Measurements from ENCODE around the gene INSYN1.

Gene INSYN1

GRCh38 chr15:73749533-73749932, 3.6 kb downstream of the INSYN1 start:
- Histone ChIP-seq H3K4me3 (ENCODE audit: insufficient read depth, low read depth, low read length) (no peak overlapping the region), H3K4me1 (ENCODE audit: control insufficient read depth, insufficient read depth, low read length) (peaks cover 54% of the 10 kb centered on the region), H3K36me3 (ENCODE audit: control insufficient read depth, insufficient read depth, low read length) (no peaks in the 10 kb centered on the region), H3K9me3 (ENCODE audit: control insufficient read depth, low read length) (no peaks in the 10 kb centered on the region), H3K27ac (ENCODE audit: insufficient read depth, low read depth, low read length, poor library complexity, severe bottlenecking) (no peak overlapping the region), H3K27me3 (ENCODE audit: control insufficient read depth, insufficient read depth, low read length, poor library complexity, severe bottlenecking) (peaks cover 33% of the 10 kb centered on the region)
- WGBS, 2 experiments, result 91 to 93% methylated on average over 5 of the region's 5 CpGs

GRCh38 chr15:73748730-73749129, 4.4 kb downstream of the INSYN1 start:
- WGBS, 2 experiments, result 63 to 69% methylated on average over 6 of the region's 6 CpGs

GRCh38 chr15:73747847-73748590, 5.1 kb downstream of the INSYN1 start:
- Histone ChIP-seq H3K27me3 (ENCODE audit: control insufficient read depth, insufficient read depth, low read length, poor library complexity, severe bottlenecking) (peaks cover 23% of the 10 kb centered on the region), H3K4me1 (ENCODE audit: control insufficient read depth, insufficient read depth, low read length) (peaks cover 50% of the 10 kb centered on the region), H3K9me3 (ENCODE audit: control insufficient read depth, low read length) (no peaks in the 10 kb centered on the region), H3K4me3 (ENCODE audit: insufficient read depth, low read depth, low read length) (no peak overlapping the region), H3K36me3 (ENCODE audit: control insufficient read depth, insufficient read depth, low read length) (no peaks in the 10 kb centered on the region), H3K27ac (ENCODE audit: insufficient read depth, low read depth, low read length, poor library complexity, severe bottlenecking) (no peak overlapping the region)
- WGBS, 2 experiments, result 84 to 85% methylated on average over 9 to 11 of the region's 11 CpGs

More at GRCh38 chr15:73748730-73749129, 4.4 kb downstream of the INSYN1 start:
- Histone ChIP-seq H3K27ac (ENCODE audit: insufficient read depth, low read depth, low read length, poor library complexity, severe bottlenecking) (no peak overlapping the region), H3K4me1 (ENCODE audit: control insufficient read depth, insufficient read depth, low read length) (peaks cover 52% of the 10 kb centered on the region), H3K4me3 (ENCODE audit: insufficient read depth, low read depth, low read length) (no peak overlapping the region), H3K9me3 (ENCODE audit: control insufficient read depth, low read length) (no peaks in the 10 kb centered on the region), H3K27me3 (ENCODE audit: control insufficient read depth, insufficient read depth, low read length, poor library complexity, severe bottlenecking) (peaks cover 30% of the 10 kb centered on the region), H3K36me3 (ENCODE audit: control insufficient read depth, insufficient read depth, low read length) (no peaks in the 10 kb centered on the region)

GRCh38 chr15:73746883-73747282, 6.3 kb downstream of the INSYN1 start:
- 64 to 66% methylated on average over 7 of the region's 7 CpGs for WGBS, 2 experiments
- H3K36me3 ChIP-seq (ENCODE audit: control insufficient read depth, insufficient read depth, low read length), result no peaks in the 10 kb centered on the region

GRCh38 chr15:73746261-73746660, 6.9 kb downstream of the INSYN1 start:
- no peaks in the 10 kb centered on the region for H3K9me3 ChIP-seq (ENCODE audit: control insufficient read depth, low read length)
- no peaks in the 10 kb centered on the region for H3K36me3 ChIP-seq (ENCODE audit: control insufficient read depth, insufficient read depth, low read length)
- no peak overlapping the region for H3K4me3 ChIP-seq (ENCODE audit: insufficient read depth, low read depth, low read length)
- peaks cover 44% of the 10 kb centered on the region for H3K4me1 ChIP-seq (ENCODE audit: control insufficient read depth, insufficient read depth, low read length)
- 87% methylated on average over 8 of the region's 8 CpGs for WGBS, 2 experiments
- H3K27ac ChIP-seq (ENCODE audit: insufficient read depth, low read depth, low read length, poor library complexity, severe bottlenecking), result no peak overlapping the region
- peaks cover 6% of the 10 kb centered on the region for H3K27me3 ChIP-seq (ENCODE audit: control insufficient read depth, insufficient read depth, low read length, poor library complexity, severe bottlenecking)

More at GRCh38 chr15:73746883-73747282, 6.3 kb downstream of the INSYN1 start:
- H3K4me3 ChIP-seq (ENCODE audit: insufficient read depth, low read depth, low read length), result no peak overlapping the region
- H3K27me3 ChIP-seq (ENCODE audit: control insufficient read depth, insufficient read depth, low read length, poor library complexity, severe bottlenecking), result peaks cover 12% of the 10 kb centered on the region
- H3K9me3 ChIP-seq (ENCODE audit: control insufficient read depth, low read length), result no peaks in the 10 kb centered on the region
- H3K27ac ChIP-seq (ENCODE audit: insufficient read depth, low read depth, low read length, poor library complexity, severe bottlenecking), result no peak overlapping the region
- H3K4me1 ChIP-seq (ENCODE audit: control insufficient read depth, insufficient read depth, low read length), result peaks cover 49% of the 10 kb centered on the region

GRCh38 chr15:73745073-73745472, 8.1 kb downstream of the INSYN1 start:
- WGBS, 2 experiments, result 72 to 76% methylated on average over 7 of the region's 7 CpGs
- no peaks in the 10 kb centered on the region for H3K27me3 ChIP-seq (ENCODE audit: control insufficient read depth, insufficient read depth, low read length, poor library complexity, severe bottlenecking)

GRCh38 chr15:73744293-73744692, 8.9 kb downstream of the INSYN1 start:
- 32 to 43% methylated on average over 1 of the region's 1 CpG for WGBS, 2 experiments
- H3K4me1 ChIP-seq (ENCODE audit: control insufficient read depth, insufficient read depth, low read length), result peaks cover 40% of the 10 kb centered on the region

More at GRCh38 chr15:73745073-73745472, 8.1 kb downstream of the INSYN1 start:
- Histone ChIP-seq H3K4me1 (ENCODE audit: control insufficient read depth, insufficient read depth, low read length) (peaks cover 40% of the 10 kb centered on the region), H3K4me3 (ENCODE audit: insufficient read depth, low read depth, low read length) (no peak overlapping the region), H3K27ac (ENCODE audit: insufficient read depth, low read depth, low read length, poor library complexity, severe bottlenecking) (no peak overlapping the region), H3K9me3 (ENCODE audit: control insufficient read depth, low read length) (no peaks in the 10 kb centered on the region), H3K36me3 (ENCODE audit: control insufficient read depth, insufficient read depth, low read length) (no peaks in the 10 kb centered on the region)

GRCh38 chr15:73741321-73741836, 11.8 kb downstream of the INSYN1 start:
- Histone ChIP-seq H3K9me3 (ENCODE audit: control insufficient read depth, low read length) (no peaks in the 10 kb centered on the region), H3K36me3 (ENCODE audit: control insufficient read depth, insufficient read depth, low read length) (no peaks in the 10 kb centered on the region), H3K27ac (ENCODE audit: insufficient read depth, low read depth, low read length, poor library complexity, severe bottlenecking) (no peak overlapping the region), H3K4me3 (ENCODE audit: insufficient read depth, low read depth, low read length) (no peak overlapping the region), H3K27me3 (ENCODE audit: control insufficient read depth, insufficient read depth, low read length, poor library complexity, severe bottlenecking) (no peaks in the 10 kb centered on the region), H3K4me1 (ENCODE audit: control insufficient read depth, insufficient read depth, low read length) (peaks cover 18% of the 10 kb centered on the region)
- 89 to 94% methylated on average over 3 of the region's 3 CpGs for WGBS, 2 experiments

More at GRCh38 chr15:73744293-73744692, 8.9 kb downstream of the INSYN1 start:
- H3K36me3 ChIP-seq (ENCODE audit: control insufficient read depth, insufficient read depth, low read length), result no peaks in the 10 kb centered on the region
- no peak overlapping the region for H3K27ac ChIP-seq (ENCODE audit: insufficient read depth, low read depth, low read length, poor library complexity, severe bottlenecking)
- no peaks in the 10 kb centered on the region for H3K27me3 ChIP-seq (ENCODE audit: control insufficient read depth, insufficient read depth, low read length, poor library complexity, severe bottlenecking)
- H3K4me3 ChIP-seq (ENCODE audit: insufficient read depth, low read depth, low read length), result no peak overlapping the region
- H3K9me3 ChIP-seq (ENCODE audit: control insufficient read depth, low read length), result no peaks in the 10 kb centered on the region

GRCh38 chr15:73740152-73741048, 12.8 kb downstream of the INSYN1 start:
- peaks cover 15% of the 10 kb centered on the region for H3K4me1 ChIP-seq (ENCODE audit: control insufficient read depth, insufficient read depth, low read length)
- H3K4me3 ChIP-seq (ENCODE audit: insufficient read depth, low read depth, low read length), result no peak overlapping the region
- 93 to 95% methylated on average over 25 of the region's 25 CpGs for WGBS, 2 experiments
- H3K27ac ChIP-seq (ENCODE audit: insufficient read depth, low read depth, low read length, poor library complexity, severe bottlenecking), result no peak overlapping the region
- no peaks in the 10 kb centered on the region for H3K27me3 ChIP-seq (ENCODE audit: control insufficient read depth, insufficient read depth, low read length, poor library complexity, severe bottlenecking)
- no peaks in the 10 kb centered on the region for H3K36me3 ChIP-seq (ENCODE audit: control insufficient read depth, insufficient read depth, low read length)
- no peaks in the 10 kb centered on the region for H3K9me3 ChIP-seq (ENCODE audit: control insufficient read depth, low read length)

- H3K36me3 ChIP-seq (ENCODE audit: control insufficient read depth, insufficient read depth, low read length), result no peaks in the 10 kb centered on the region
- H3K4me1 ChIP-seq (ENCODE audit: control insufficient read depth, insufficient read depth, low read length), result no peaks in the 10 kb centered on the region
- WGBS, 2 experiments, result 92 to 94% methylated on average over 7 of the region's 7 CpGs
- no peak overlapping the region for H3K27ac ChIP-seq (ENCODE audit: insufficient read depth, low read depth, low read length, poor library complexity, severe bottlenecking)
- no peaks in the 10 kb centered on the region for H3K9me3 ChIP-seq (ENCODE audit: control insufficient read depth, low read length)
- H3K27me3 ChIP-seq (ENCODE audit: control insufficient read depth, insufficient read depth, low read length, poor library complexity, severe bottlenecking), result no peaks in the 10 kb centered on the region
- H3K4me3 ChIP-seq (ENCODE audit: insufficient read depth, low read depth, low read length), result no peak overlapping the region
These were observed 15.6 kb downstream of the INSYN1 start for GRCh38 chr15:73737535-73737934.

Data from ectodermal cell (in vitro differentiated cells).